Omental fat pad (tissue), 4 donors: ENCODE measurements around the gene C1orf174. TPM values are rescaled to one million over a fixed set of nuclear protein-coding genes. Genes with fewer than 3 reads are reported as not detected.

Experiments
- ATAC-seq: fragments of 150-250 bp; one replicate; pipeline ENCODE4 v1.9.1; 2016; ENCODE audit warnings: mild to moderate bottlenecking, moderate library complexity; ENCODE audit not compliant: low FRiP score
- DNase-seq: peaks from one replicate; pipeline ENCODE4 v3.0.0-alpha.2; 2019; ENCODE audit warnings: low spot score
- total RNA-seq, 4 donors: library from RNA; depleted of rRNA; stranded (reverse); fragments of >200 nt; gene quantifications; one replicate each; pipeline ENCODE4 v1.1.0, GENCODE V29; 2016
- TF ChIP-seq, protein P1 (sequence below), 3 donors: fragments of 450-650 bp; IDR thresholded peaks; one replicate each; pipeline ENCODE4 v1.5.1; 2016 to 2017; ENCODE audit warnings: antibody characterized with exemption in 3 of 3, mild to moderate bottlenecking in 3 of 3, moderate library complexity in 2 of 3

C1orf174 gene
- total RNA-seq, 4 donors from 2014 or later, result 14.2 to 20.6 (median 19.0) TPM

DNA sequence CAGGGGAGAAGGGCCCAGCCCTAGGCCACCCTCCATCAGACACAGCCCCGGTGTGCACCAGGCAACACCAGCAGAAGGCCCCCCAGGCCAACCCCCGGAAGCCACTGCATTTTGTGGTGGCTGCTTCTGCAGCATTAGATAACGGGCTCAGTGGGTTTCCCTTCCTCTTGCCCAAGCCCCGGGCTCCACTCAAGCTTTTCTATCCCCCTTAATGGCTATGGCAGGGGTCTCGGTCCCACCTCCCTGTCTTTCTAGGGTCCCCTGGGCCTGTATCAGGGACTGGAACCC, 18.9 kb downstream of the C1orf174 start:
- TF ChIP-seq, protein P1, sequence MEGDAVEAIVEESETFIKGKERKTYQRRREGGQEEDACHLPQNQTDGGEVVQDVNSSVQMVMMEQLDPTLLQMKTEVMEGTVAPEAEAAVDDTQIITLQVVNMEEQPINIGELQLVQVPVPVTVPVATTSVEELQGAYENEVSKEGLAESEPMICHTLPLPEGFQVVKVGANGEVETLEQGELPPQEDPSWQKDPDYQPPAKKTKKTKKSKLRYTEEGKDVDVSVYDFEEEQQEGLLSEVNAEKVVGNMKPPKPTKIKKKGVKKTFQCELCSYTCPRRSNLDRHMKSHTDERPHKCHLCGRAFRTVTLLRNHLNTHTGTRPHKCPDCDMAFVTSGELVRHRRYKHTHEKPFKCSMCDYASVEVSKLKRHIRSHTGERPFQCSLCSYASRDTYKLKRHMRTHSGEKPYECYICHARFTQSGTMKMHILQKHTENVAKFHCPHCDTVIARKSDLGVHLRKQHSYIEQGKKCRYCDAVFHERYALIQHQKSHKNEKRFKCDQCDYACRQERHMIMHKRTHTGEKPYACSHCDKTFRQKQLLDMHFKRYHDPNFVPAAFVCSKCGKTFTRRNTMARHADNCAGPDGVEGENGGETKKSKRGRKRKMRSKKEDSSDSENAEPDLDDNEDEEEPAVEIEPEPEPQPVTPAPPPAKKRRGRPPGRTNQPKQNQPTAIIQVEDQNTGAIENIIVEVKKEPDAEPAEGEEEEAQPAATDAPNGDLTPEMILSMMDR (IDR thresholded peaks at IDR 0.05), result no peak
- DNase-seq (no peak), ATAC-seq (no peak)

GRCh38 chr1:3880429-3881192, 19.5 kb downstream of the C1orf174 start:
- DNase-seq (no peak), ATAC-seq (no peak)
- TF ChIP-seq, protein P1 (IDR thresholded peaks at IDR 0.05), result no peak

DNA sequence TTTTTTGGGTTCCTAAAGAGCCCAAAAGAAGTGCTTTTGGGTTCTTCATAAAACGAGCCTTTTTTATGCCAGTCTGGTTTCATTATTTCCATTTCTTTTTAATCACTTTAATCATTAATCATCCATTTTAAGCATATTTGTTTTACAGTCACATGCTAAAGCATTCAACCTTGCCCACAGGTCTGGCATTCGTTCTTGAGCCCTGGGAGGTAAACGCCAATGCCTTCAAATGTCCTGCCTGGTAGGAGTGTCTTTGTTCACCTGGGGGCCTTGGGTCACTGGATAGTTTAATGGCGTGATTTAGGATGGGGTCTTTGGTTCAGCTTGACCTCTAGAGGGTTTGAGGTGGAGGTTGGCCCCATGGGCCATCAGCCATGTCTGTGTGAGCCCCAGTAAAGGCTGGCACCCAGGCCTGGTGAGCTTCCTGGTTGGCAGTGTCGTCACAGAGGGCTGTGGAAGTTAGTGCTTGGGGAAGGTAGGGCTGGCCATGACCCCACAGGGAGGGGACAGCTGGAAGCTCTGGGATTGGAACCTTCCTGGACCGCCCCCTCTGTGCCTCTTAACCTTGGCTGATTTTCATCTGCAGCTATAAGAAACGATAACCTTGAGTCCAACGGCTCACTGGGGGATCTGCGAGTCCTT, 20.2 kb downstream of the C1orf174 start:
- TF ChIP-seq, protein P1 (IDR thresholded peaks at IDR 0.05), result no peak
- ATAC-seq, result no peak

GRCh38 chr1:3879099-3879498, 21.0 kb downstream of the C1orf174 start:
- no peak for DNase-seq
- TF ChIP-seq, protein P1 (IDR thresholded peaks at IDR 0.05), result no peak
- no peak for ATAC-seq

More for the DNA sequence above, 20.2 kb downstream of the C1orf174 start:
- no peak for DNase-seq

GRCh38 chr1:3876716-3877115, 23.4 kb downstream of the C1orf174 start:
- DNase-seq (no peak), ATAC-seq (no peak)
- TF ChIP-seq, protein P1 (IDR thresholded peaks at IDR 0.05), result no peak

DNA sequence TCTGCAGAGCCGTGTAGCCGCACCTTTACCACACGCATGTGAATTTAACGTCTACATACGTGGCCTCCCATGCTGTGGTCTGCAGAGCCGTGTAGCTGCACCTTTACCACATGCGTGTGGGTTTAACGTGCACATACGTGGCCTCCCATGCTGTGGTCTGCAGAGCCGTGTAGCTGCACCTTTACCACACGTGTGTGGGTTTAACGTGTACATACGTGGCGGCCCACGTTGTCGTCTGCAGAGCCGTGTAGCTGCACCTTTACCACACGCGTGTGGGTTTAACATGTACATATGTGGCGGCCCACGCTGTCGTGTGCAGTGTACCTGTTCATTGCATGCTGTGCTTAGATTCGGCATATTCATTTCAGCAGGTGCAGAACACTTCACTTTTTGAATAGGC, 25.3 kb downstream of the C1orf174 start:
- DNase-seq (no peak), ATAC-seq (no peak)

More for the DNA sequence above, 25.3 kb downstream of the C1orf174 start:
- TF ChIP-seq, protein P1 (IDR thresholded peaks at IDR 0.05), result no peak
